Gastrocnemius medialis (tissue), 4 donors: Measurements from ENCODE around the gene ERCC3.

Experiments
- POLR2A ChIP-seq, 2 donors: fragments of 450-650 bp; IDR thresholded peaks; one replicate each; pipeline ENCODE4 v1.6.1; 2017; ENCODE audit warnings: antibody characterized with exemption in 2 of 2, mild to moderate bottlenecking in 2 of 2, moderate library complexity in 2 of 2
- TF ChIP-seq, protein P1 (sequence below), 5 experiments: fragments of 450-650 bp in 3 of 5; fragments of 200-600 bp in 2 of 5; sonication (generic) in 2 of 5; IDR thresholded peaks in 4 of 5; conservative IDR thresholded peaks in 1 of 5; 1 replicate in 4 of 5; 2 replicates in 1 of 5; pipeline ENCODE4 v1.5.1; 2016 to 2019; ENCODE audit warnings: antibody characterized with exemption in 5 of 5, mild to moderate bottlenecking in 3 of 5, moderate library complexity in 3 of 5

DNA sequence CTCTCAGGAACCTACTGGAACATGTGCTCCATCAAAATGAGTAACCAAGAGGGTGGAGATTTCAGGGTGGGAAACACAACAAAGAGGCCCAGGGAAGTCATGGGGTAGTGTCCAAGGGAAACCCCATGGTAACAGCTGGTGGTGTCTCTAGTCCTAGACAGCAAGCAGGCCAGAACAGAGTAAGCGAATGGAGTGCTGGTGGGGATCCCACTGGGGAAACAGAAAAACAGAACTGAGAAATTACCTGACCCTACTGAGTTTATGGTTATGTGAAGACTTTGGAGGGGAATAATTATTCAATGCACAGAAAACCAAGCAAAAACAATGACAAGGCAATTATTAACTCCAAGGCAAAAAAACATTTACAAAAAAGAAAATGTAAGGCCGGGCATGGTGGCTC is 16.9 kb downstream of the ERCC3 start:
- TF ChIP-seq, protein P1, sequence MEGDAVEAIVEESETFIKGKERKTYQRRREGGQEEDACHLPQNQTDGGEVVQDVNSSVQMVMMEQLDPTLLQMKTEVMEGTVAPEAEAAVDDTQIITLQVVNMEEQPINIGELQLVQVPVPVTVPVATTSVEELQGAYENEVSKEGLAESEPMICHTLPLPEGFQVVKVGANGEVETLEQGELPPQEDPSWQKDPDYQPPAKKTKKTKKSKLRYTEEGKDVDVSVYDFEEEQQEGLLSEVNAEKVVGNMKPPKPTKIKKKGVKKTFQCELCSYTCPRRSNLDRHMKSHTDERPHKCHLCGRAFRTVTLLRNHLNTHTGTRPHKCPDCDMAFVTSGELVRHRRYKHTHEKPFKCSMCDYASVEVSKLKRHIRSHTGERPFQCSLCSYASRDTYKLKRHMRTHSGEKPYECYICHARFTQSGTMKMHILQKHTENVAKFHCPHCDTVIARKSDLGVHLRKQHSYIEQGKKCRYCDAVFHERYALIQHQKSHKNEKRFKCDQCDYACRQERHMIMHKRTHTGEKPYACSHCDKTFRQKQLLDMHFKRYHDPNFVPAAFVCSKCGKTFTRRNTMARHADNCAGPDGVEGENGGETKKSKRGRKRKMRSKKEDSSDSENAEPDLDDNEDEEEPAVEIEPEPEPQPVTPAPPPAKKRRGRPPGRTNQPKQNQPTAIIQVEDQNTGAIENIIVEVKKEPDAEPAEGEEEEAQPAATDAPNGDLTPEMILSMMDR (IDR thresholded peaks at IDR 0.05 in 4 of 5, conservative IDR thresholded peaks at IDR 0.05 in 1 of 5): no peak
- TF ChIP-seq POLR2A (IDR thresholded peaks at IDR 0.05): no peak
